ENCODE results near the gene DNAI4. TPM values are rescaled to one million over a fixed set of nuclear protein-coding genes. Genes with fewer than 3 reads are reported as not detected.

The DNAI4 gene
- total and polyA plus RNA-seq, 2 of the 4 experiments (the other 2 are of a cell fraction): 0.63 to 1.6 TPM

DNA sequence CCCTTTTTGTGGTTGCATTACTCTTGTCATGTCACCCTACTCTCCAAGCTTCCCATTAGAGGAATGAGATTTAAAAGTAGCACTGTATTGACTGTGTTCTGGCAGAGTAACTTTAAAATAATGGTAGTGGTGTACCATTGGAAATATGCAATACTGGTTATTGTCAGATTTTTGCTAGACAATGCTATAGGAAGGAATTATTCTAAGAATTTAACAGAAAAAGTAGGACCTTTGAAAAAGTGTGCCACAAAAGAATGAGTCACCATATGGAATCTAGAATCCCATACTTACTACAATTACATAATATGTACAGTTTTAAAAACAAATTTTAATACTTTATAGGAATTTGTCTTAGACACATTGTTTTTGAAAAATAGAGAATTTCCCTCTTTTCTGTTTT is 14.0 kb upstream of the DNAI4 start:
- Histone ChIP-seq H3K36me3 (ENCODE audit: control insufficient read depth, insufficient read depth, low read length) (peaks cover 2% of the 10 kb centered on the region; the same call in 1 of the 2 replicates), H3K9me3 (ENCODE audit: control insufficient read depth, insufficient read depth, low read length) (no peaks in the 10 kb centered on the region), H3K27ac (ENCODE audit: insufficient read depth, low read length) (no peak overlapping the region), H2BK15ac (ENCODE audit: low read depth, low read length) (no peak overlapping the region), H3K4me3 (ENCODE audit: insufficient read depth, low read depth, low read length) (no peak overlapping the region), H3K4me2 (ENCODE audit: low read depth, low read length) (peak overlapping the region; percentile 3; the same call in 1 of the 2 replicates), H2AK5ac (ENCODE audit: low read depth, low read length) (no peak overlapping the region), H2AFZ (replicated peaks; ENCODE audit: low read length, poor library complexity) (no peak overlapping the region), H4K20me1 (ENCODE audit: insufficient read depth, low read length) (peaks cover 44% of the 10 kb centered on the region), H3K23ac (ENCODE audit: low read depth, low read length) (no peak overlapping the region), H2BK5ac (ENCODE audit: low read depth, low read length, poor library complexity, severe bottlenecking) (peak overlapping the region; percentile 38), H3K4me1 (ENCODE audit: control insufficient read depth, insufficient read depth, low read length) (peaks cover 9% of the 10 kb centered on the region), H3K79me1 (ENCODE audit: low read depth in 1 of 2, low read length in 2 of 2) (peaks cover 6 to 48% of the 10 kb centered on the region in 2 experiments), H3K56ac (ENCODE audit: extremely low read depth, insufficient read depth, low read length) (no peak overlapping the region), H3K4ac (ENCODE audit: low read depth, low read length) (no peak overlapping the region), H4K8ac (ENCODE audit: low read depth in 2 of 2, low read length in 2 of 2) (no peak overlapping the region; a peak in 1 of 4 replicates), H3K18ac (ENCODE audit: low read depth, low read length) (no peak overlapping the region), H2AK9ac (replicated peaks; ENCODE audit: low read depth, low read length, poor library complexity) (no peak overlapping the region), H2BK120ac (ENCODE audit: low read depth, low read length) (no peak overlapping the region), H2BK20ac (ENCODE audit: low read depth, low read length) (no peak overlapping the region), H3K9me1 (ENCODE audit: insufficient read depth, low read length) (peaks cover 3% of the 10 kb centered on the region), H3K9ac (ENCODE audit: low read depth, low read length) (no peak overlapping the region), H3K14ac (replicated peaks; ENCODE audit: low read depth, low read length) (no peak overlapping the region), H4K91ac (ENCODE audit: insufficient read depth, low read depth, low read length) (no peak overlapping the region), H3K27me3 (ENCODE audit: control insufficient read depth, insufficient read depth, low read length) (no peaks in the 10 kb centered on the region), H4K5ac (ENCODE audit: low read depth, low read length) (no peak overlapping the region)
- ATAC-seq (ENCODE audit: low read depth) (peak; percentile 47), DNase-seq (peak; percentile 45)
- intact Hi-C loops (cut with micrococcal nuclease) (loop anchor here (10.0 kb wide), 1 partner anchor 1094 kb away; no protein-coding TSS in a partner anchor), in situ Hi-C loops (cut with MboI; ENCODE audit: low sequenced_read_pairs) (loop anchor here (25.0 kb wide), 2 partner anchors 401 to 1126 kb away; partner anchors contain the start of gene SGIP1), dilution Hi-C loops (cut with HindIII; ENCODE audit: low sequenced_read_pairs, unreplicated experiment) (no loop called here)
- ChIA-PET POLR2A (ENCODE audit: unreplicated experiment) (no interaction called here), CTCF (interaction anchor here (0.6 kb wide), 2 partner anchors 133 to 273 kb away, joined by 3 read pairs; no protein-coding TSS in a partner anchor)
- TF ChIP-seq NFE2L2 (IDR thresholded peaks at IDR 0.05; ENCODE audit: low read depth, low read length) (no peak), FOS (IDR thresholded peaks at IDR 0.05; ENCODE audit: low read depth, low read length) (peak; percentile 30; the same call in 1 of the 2 replicates), BHLHE40 (IDR thresholded peaks at IDR 0.05; ENCODE audit: low read depth, low read length) (peak; percentile 13; the same call in 1 of the 2 replicates), MXI1 (IDR thresholded peaks at IDR 0.05; ENCODE audit: borderline replicate concordance, low read depth, low read length) (no peak), RCOR1 (IDR thresholded peaks at IDR 0.05; ENCODE audit: insufficient replicate concordance, low read length) (no peak), CEBPB (IDR thresholded peaks at IDR 0.05; ENCODE audit: low read depth, low read length) (no peak), SMC3 (IDR thresholded peaks at IDR 0.05; ENCODE audit: low read depth, low read length) (no peak), CHD1 (IDR thresholded peaks at IDR 0.05; ENCODE audit: low read depth, low read length) (no peak)
- TF ChIP-seq, protein P1, sequence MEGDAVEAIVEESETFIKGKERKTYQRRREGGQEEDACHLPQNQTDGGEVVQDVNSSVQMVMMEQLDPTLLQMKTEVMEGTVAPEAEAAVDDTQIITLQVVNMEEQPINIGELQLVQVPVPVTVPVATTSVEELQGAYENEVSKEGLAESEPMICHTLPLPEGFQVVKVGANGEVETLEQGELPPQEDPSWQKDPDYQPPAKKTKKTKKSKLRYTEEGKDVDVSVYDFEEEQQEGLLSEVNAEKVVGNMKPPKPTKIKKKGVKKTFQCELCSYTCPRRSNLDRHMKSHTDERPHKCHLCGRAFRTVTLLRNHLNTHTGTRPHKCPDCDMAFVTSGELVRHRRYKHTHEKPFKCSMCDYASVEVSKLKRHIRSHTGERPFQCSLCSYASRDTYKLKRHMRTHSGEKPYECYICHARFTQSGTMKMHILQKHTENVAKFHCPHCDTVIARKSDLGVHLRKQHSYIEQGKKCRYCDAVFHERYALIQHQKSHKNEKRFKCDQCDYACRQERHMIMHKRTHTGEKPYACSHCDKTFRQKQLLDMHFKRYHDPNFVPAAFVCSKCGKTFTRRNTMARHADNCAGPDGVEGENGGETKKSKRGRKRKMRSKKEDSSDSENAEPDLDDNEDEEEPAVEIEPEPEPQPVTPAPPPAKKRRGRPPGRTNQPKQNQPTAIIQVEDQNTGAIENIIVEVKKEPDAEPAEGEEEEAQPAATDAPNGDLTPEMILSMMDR (conservative IDR thresholded peaks at IDR 0.05; ENCODE audit: low read depth, low read length): no peak
- no TSS peak for BruUV-seq (replicated peaks)

Measured in IMR-90 (cell line).